Mesendoderm (in vitro differentiated cells): ENCODE data around the gene SMARCD1.

ENCODE experiments used
- DNase-seq: peaks from one replicate; pipeline ENCODE4 v3.0.0; 2013
- H2AK5ac ChIP-seq: 2 replicates; pipeline ENCODE4 v1.6.1; 2013; ENCODE audit warnings: low read length, inconsistent platforms
- H2BK120ac ChIP-seq: 2 replicates; pipeline ENCODE4 v1.6.1; 2013; ENCODE audit warnings: low read depth, mild to moderate bottlenecking, low read length, moderate library complexity, mixed read lengths
- H2BK15ac ChIP-seq: replicated peaks from 2 replicates; pipeline ENCODE4 v1.6.1; 2013; ENCODE audit warnings: low read depth, mild to moderate bottlenecking, moderate library complexity
- H2BK5ac ChIP-seq: 2 replicates; pipeline ENCODE4 v1.6.1; 2013; ENCODE audit warnings: low read length, inconsistent platforms
- H3K18ac ChIP-seq: 2 replicates; pipeline ENCODE4 v1.6.1; 2013; ENCODE audit warnings: mild to moderate bottlenecking, low read length, mixed read lengths
- H3K23ac ChIP-seq: one replicate; pipeline ENCODE4 v1.6.1; 2013; ENCODE audit warnings: low read length
- H3K27ac ChIP-seq: 2 replicates; pipeline ENCODE4 v1.5.1; 2013; ENCODE audit warnings: low read depth, mild to moderate bottlenecking, inconsistent platforms, low read length, moderate library complexity
- H3K27me3 ChIP-seq: 2 replicates; pipeline ENCODE4 v1.6.1; 2013; ENCODE audit warnings: low read length, control low read depth, mild to moderate bottlenecking, inconsistent platforms; ENCODE audit not compliant: insufficient read depth, poor library complexity
- H3K36me3 ChIP-seq: 2 replicates; pipeline ENCODE4 v1.6.1; 2013; ENCODE audit warnings: low read length, inconsistent platforms; ENCODE audit not compliant: control insufficient read depth, insufficient read depth
- H3K4ac ChIP-seq: one replicate; pipeline ENCODE4 v1.6.1; 2013; ENCODE audit warnings: low read depth, mild to moderate bottlenecking, low read length, moderate library complexity
- H3K4me1 ChIP-seq: 2 replicates; pipeline ENCODE4 v1.6.1; 2013; ENCODE audit warnings: low read depth, low read length, inconsistent platforms; ENCODE audit not compliant: control insufficient read depth
- H3K4me2 ChIP-seq: 2 replicates; pipeline ENCODE4 v1.6.1; 2013; ENCODE audit warnings: low read length
- H3K4me3 ChIP-seq: 2 replicates; pipeline ENCODE4 v1.5.1; 2013; ENCODE audit warnings: mild to moderate bottlenecking, low read length
- H3K56ac ChIP-seq: one replicate; pipeline ENCODE4 v1.6.1; 2013; ENCODE audit warnings: low read length
- H3K79me1 ChIP-seq: 2 replicates; pipeline ENCODE4 v1.6.1; 2013; ENCODE audit warnings: low read length, inconsistent platforms
- H3K79me2 ChIP-seq: 2 replicates; pipeline ENCODE4 v1.6.1; 2013; ENCODE audit warnings: mild to moderate bottlenecking, low read length; ENCODE audit not compliant: control insufficient read depth, insufficient read depth
- H3K9ac ChIP-seq: 2 replicates; pipeline ENCODE4 v1.6.1; 2013; ENCODE audit warnings: low read length, inconsistent platforms
- H4K5ac ChIP-seq: one replicate; pipeline ENCODE4 v1.6.1; 2013; ENCODE audit warnings: low read length
- H4K8ac ChIP-seq: one replicate; pipeline ENCODE4 v1.6.1; 2013; ENCODE audit warnings: low read depth, mild to moderate bottlenecking, control low read depth, low read length, moderate library complexity
- WGBS: extraction: QIAGEN DNeasy Blood & Tissue Kit; methylation state at CpG from one replicate; pipeline ENCODE4 v1.1.7; 2013; ENCODE audit warnings: low lambda C conversion rate, missing lambda C conversion rate; ENCODE audit not compliant: insufficient coverage; ENCODE audit errors: extremely low coverage; 5-methylcytosine and 5-hydroxymethylcytosine counted together

Gene SMARCD1

GRCh38 chr12:50069539-50069938 is 15.6 kb upstream of the SMARCD1 start:
- H3K9ac ChIP-seq, result no peak overlapping the region
- no peak overlapping the region for H2BK120ac ChIP-seq
- no peaks in the 10 kb centered on the region for H3K79me1 ChIP-seq
- no peaks in the 10 kb centered on the region for H3K27me3 ChIP-seq
- WGBS, result no CpG with 5 or more reads among the region's 3 CpGs
- H2BK15ac ChIP-seq, result no peak overlapping the region
- peaks cover 3% of the 10 kb centered on the region for H3K4me1 ChIP-seq
- no peak overlapping the region for H2AK5ac ChIP-seq
- H3K79me2 ChIP-seq, result no peaks in the 10 kb centered on the region
- no peak overlapping the region for H3K4me3 ChIP-seq
- H3K4me2 ChIP-seq, result no peak overlapping the region
- H3K36me3 ChIP-seq, result no peaks in the 10 kb centered on the region
- no peak overlapping the region for H3K4ac ChIP-seq
- no peak overlapping the region for H3K56ac ChIP-seq
- H3K27ac ChIP-seq, result no peak overlapping the region
- no peak overlapping the region for H4K5ac ChIP-seq
- H2BK5ac ChIP-seq, result no peak overlapping the region
- H3K23ac ChIP-seq, result no peak overlapping the region
- peak; percentile 36 for DNase-seq
- H3K18ac ChIP-seq, result no peak overlapping the region
- H4K8ac ChIP-seq, result no peak overlapping the region

DNA sequence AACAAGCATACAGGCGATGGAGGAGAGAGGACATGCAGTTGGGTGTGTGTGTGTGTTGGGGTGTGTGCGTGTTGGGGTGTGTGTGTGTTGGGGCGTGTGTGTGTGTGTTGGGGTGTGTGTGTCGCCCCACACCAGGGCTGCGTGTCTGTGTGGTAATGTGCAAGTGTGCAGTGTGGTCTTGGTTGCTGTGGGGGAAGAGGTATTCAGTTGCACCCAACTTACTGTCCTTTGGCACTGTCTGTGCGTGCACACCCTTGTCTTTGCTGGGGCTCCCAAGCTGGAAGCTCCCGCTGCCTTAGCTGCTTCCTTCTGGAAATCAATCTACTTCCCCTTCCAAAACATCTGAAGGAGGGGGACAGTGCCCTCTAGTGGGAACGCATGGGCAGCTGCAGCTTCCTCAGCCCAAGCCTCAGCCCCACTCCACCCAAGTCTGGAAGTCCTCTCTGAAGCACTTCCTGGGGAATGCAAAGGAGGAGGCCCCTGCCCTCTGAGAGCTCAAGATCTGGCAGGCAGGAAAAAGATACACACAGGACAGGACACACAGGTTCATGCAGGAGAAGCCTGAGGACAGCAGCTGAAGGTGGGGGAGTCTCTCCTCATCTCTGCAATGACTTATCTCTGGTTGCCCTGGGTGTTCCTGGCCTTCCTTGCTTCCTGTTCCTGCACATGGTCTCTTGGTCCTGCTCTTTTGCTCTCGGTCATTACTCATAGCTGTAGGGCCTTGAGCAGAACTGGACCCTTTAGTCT is 14.7 kb upstream of the SMARCD1 start:
- Histone ChIP-seq H3K4me2 (no peak overlapping the region), H2BK120ac (no peak overlapping the region), H2BK15ac (no peak overlapping the region), H3K9ac (no peak overlapping the region), H2BK5ac (no peak overlapping the region), H4K8ac (no peak overlapping the region), H3K79me1 (no peaks in the 10 kb centered on the region), H3K23ac (no peak overlapping the region), H4K5ac (no peak overlapping the region), H3K79me2 (no peaks in the 10 kb centered on the region), H3K36me3 (no peaks in the 10 kb centered on the region), H3K4ac (no peak overlapping the region), H3K56ac (peak overlapping the region; percentile 52), H3K4me1 (peaks cover 3% of the 10 kb centered on the region), H3K27ac (no peak overlapping the region), H3K18ac (no peak overlapping the region), H3K4me3 (no peak overlapping the region), H2AK5ac (no peak overlapping the region), H3K27me3 (no peaks in the 10 kb centered on the region)
- peak; percentile 92 for DNase-seq
- WGBS, result no CpG with 5 or more reads among the region's 9 CpGs

GRCh38 chr12:50072198-50072907 is 12.8 kb upstream of the SMARCD1 start:
- Histone ChIP-seq H3K4ac (no peak overlapping the region), H3K79me1 (no peaks in the 10 kb centered on the region), H2AK5ac (no peak overlapping the region), H3K23ac (no peak overlapping the region), H4K8ac (no peak overlapping the region), H3K79me2 (no peaks in the 10 kb centered on the region), H3K56ac (peak overlapping the region; percentile 35), H3K4me2 (no peak overlapping the region), H3K4me1 (peaks cover 3% of the 10 kb centered on the region), H3K27me3 (no peaks in the 10 kb centered on the region), H2BK5ac (no peak overlapping the region), H3K18ac (no peak overlapping the region), H3K9ac (no peak overlapping the region), H3K36me3 (no peaks in the 10 kb centered on the region), H3K27ac (no peak overlapping the region), H4K5ac (no peak overlapping the region), H3K4me3 (no peak overlapping the region), H2BK120ac (no peak overlapping the region), H2BK15ac (no peak overlapping the region)
- WGBS, result no CpG with 5 or more reads among the region's 10 CpGs
- peak; percentile 45 for DNase-seq

DNA sequence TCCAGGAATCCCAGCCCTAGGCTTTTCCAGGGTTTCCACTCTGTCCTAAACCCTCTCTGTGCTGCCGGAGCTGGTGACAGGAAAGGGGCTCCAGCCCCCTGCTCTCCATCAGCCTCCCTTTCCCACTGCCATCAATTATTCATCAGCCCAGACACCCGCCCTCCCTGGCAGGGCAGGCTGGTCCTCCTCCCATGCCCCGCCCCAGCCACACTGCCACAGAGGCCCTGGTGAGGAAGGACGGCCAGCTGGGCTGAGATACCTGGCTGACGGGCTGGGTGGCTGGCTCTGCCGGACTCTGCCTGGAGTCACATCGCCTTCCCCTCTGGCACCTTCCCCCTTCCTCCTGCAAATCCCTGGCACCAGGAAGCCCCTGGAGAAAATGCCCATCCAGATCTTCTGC is 11.9 kb upstream of the SMARCD1 start:
- Histone ChIP-seq H3K23ac (no peak overlapping the region), H3K4me3 (no peak overlapping the region), H3K9ac (no peak overlapping the region), H3K79me1 (no peaks in the 10 kb centered on the region), H3K27ac (no peak overlapping the region), H4K8ac (no peak overlapping the region), H3K4ac (no peak overlapping the region), H3K4me2 (no peak overlapping the region), H4K5ac (no peak overlapping the region), H2AK5ac (no peak overlapping the region), H3K4me1 (peaks cover 3% of the 10 kb centered on the region), H2BK15ac (no peak overlapping the region), H3K36me3 (no peaks in the 10 kb centered on the region), H3K18ac (no peak overlapping the region), H2BK5ac (no peak overlapping the region), H3K79me2 (no peaks in the 10 kb centered on the region), H2BK120ac (no peak overlapping the region), H3K56ac (no peak overlapping the region), H3K27me3 (no peaks in the 10 kb centered on the region)
- DNase-seq, result no peak
- no CpG with 5 or more reads among the region's 7 CpGs for WGBS

DNA sequence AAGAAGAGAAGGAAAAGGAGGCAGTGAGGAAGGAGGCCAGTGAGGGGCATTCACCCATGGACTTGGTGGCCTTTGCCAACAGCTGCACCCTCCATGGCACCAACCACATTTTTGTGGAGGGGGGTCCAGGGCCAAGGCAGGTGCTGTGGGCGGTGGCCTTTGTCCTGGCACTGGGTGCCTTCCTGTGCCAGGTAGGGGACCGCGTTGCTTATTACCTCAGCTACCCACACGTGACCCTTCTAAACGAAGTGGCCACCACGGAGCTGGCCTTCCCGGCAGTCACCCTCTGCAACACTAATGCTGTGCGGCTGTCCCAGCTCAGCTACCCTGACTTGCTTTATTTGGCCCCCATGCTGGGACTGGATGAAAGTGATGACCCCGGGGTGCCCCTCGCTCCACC is 11.4 kb upstream of the SMARCD1 start:
- no CpG with 5 or more reads among the region's 10 CpGs for WGBS
- Histone ChIP-seq H4K8ac (no peak overlapping the region), H3K56ac (no peak overlapping the region), H3K18ac (no peak overlapping the region), H3K4ac (no peak overlapping the region), H3K4me1 (peaks cover 3% of the 10 kb centered on the region), H3K79me2 (no peaks in the 10 kb centered on the region), H3K23ac (no peak overlapping the region), H3K27ac (no peak overlapping the region), H3K9ac (no peak overlapping the region), H3K27me3 (no peaks in the 10 kb centered on the region), H3K4me3 (no peak overlapping the region), H3K36me3 (no peaks in the 10 kb centered on the region), H2BK5ac (no peak overlapping the region), H2BK15ac (no peak overlapping the region), H4K5ac (no peak overlapping the region), H3K79me1 (no peaks in the 10 kb centered on the region), H3K4me2 (no peak overlapping the region), H2AK5ac (no peak overlapping the region), H2BK120ac (no peak overlapping the region)
- DNase-seq, result no peak
